Heart right ventricle (tissue), 16 donors: ENCODE results near the gene ACBD5. TPM values are rescaled to one million over a fixed set of nuclear protein-coding genes. Genes with fewer than 3 reads are reported as not detected.
A peak's percentile ranks its signal among the peaks of the same experiment; 100 is the strongest.
"Not testable (repeated sequence)": the region's sequence is repeated elsewhere in the genome, so short reads cannot be mapped to it uniquely, and the experiment has no call there.

Experiments used
- ATAC-seq, 8 donors: fragments of 200-7000 bp; cut with Tn5 transposase; one replicate each; pipeline ENCODE4 v1.9.1; 2020; ENCODE audit warnings: mild to moderate bottlenecking in 8 of 8, moderate library complexity in 8 of 8, moderate number of reproducible peaks in 1 of 8
- DNase-seq, 2 donors: peaks; one replicate each; pipeline ENCODE4 v3.0.0-alpha.2; 2020
- H3K27ac ChIP-seq, 10 donors: fragments of 200-600 bp; sonication (generic) in 2 of 10; one replicate each; pipeline versions ENCODE4 v1.5.0 to v1.8.0; 2020 to 2022; ENCODE audit warnings: mild to moderate bottlenecking in 3 of 10
- H3K27me3 ChIP-seq, 7 donors: fragments of 200-600 bp; one replicate each; pipeline ENCODE4 v1.8.0; 2021 to 2022; ENCODE audit warnings: mild to moderate bottlenecking in 2 of 7
- H3K36me3 ChIP-seq, 9 donors: fragments of 200-600 bp; sonication (generic) in 1 of 9; one replicate each; pipeline versions ENCODE4 v1.5.0 to v1.8.0; 2020 to 2022; ENCODE audit warnings: mild to moderate bottlenecking in 2 of 9
- H3K4me1 ChIP-seq, 9 donors: fragments of 200-600 bp; sonication (generic) in 1 of 9; one replicate each; pipeline versions ENCODE4 v1.5.0 to v1.8.0; 2020 to 2022; ENCODE audit warnings: mild to moderate bottlenecking in 4 of 9
- H3K4me3 ChIP-seq, 10 donors: fragments of 200-600 bp; sonication (generic) in 2 of 10; one replicate each; pipeline versions ENCODE4 v1.5.0 to v1.8.0; 2020 to 2022; ENCODE audit warnings: mild to moderate bottlenecking in 7 of 10, moderate library complexity in 2 of 10
- H3K9me3 ChIP-seq, 11 donors: fragments of 200-600 bp in 10 of 11; sonication (generic) in 2 of 11; one replicate each; pipeline versions ENCODE4 v1.5.0 to v1.8.0; 2013 to 2022; ENCODE audit warnings: mild to moderate bottlenecking in 2 of 11, control low read depth in 1 of 11, moderate library complexity in 1 of 11
- CTCF ChIP-seq, 9 donors: fragments of 200-600 bp; sonication (generic) in 2 of 9; IDR thresholded peaks; one replicate each; pipeline versions ENCODE4 v1.5.0 to v1.8.0; 2021 to 2022; ENCODE audit warnings: antibody characterized with exemption in 9 of 9, mild to moderate bottlenecking in 5 of 9, moderate library complexity in 1 of 9
- WGBS, 2 donors: extraction: QIAGEN DNeasy Blood & Tissue Kit; methylation state at CpG; one replicate each; pipeline ENCODE4 v1.1.7; 2013; ENCODE audit warnings: inconsistent platforms in 1 of 2; 5-methylcytosine and 5-hydroxymethylcytosine counted together
- intact Hi-C, 10 donors: fragments of 100-400 bp; cut with DNase I; formaldehyde crosslinking; loops; one replicate each; pipeline versions ENCODE4 v1.11.1 to v1.14.2; 2022
- polyA plus RNA-seq, 2 donors: library from polyadenylated mRNA; stranded (reverse); fragments of 200-250 nt; gene quantifications; one replicate each; pipeline ENCODE4 v1.2.3, GENCODE V29; 2013
- total RNA-seq, 10 donors: library from RNA; stranded (reverse); fragmentation: NEBNext Ultra II Directional in 3 of 10; extraction: Animal tissue kit (Norgen Biotek cat#: 25700) in 3 of 10; gene quantifications; one replicate each; pipeline versions ENCODE4 v1.2.1 to v1.2.4, GENCODE V29; 2021 to 2023
- donor health status: Arrhythmogenic right ventricular cardiomyopathy.
- donor health status: ischemic (EF 13 %, LVEDD 7.1; RV severe dilation, severe dysfunction).
- donor health status: healthy with polysubstance abuse.
- donor health status: DM: no; HTN: yes; CAD: no.
- donor health status: DM: no; HTN: no; CAD: no.
- donor health status: ischemic (EF 25% LVEDD 6.9; RV normal size, moderate dysfunction).
- donor health status: ischemic (EF 25% LVEDD 5.7; RV mildly dilated, moderate dysfunction).
- donor health status: healthy.
- donor health status: DM: yes; HTN: yes; CAD: no.
- donor health status: Ischemic cardiomyopathy.
- donor health status: ischemic (EF 35%, LVEDD 5.7; RV mildly dilated, moderate dysfunction).
- donor health status: nonischemic (EF 11% LVEDD 7.7; RV severe dilation, severe dysfunction).
- donor health status: DM: yes; HTN: yes; CAD: no.
- donor health status: PGD.
- donor health status: ischemic (EF 29% LVEDD 5.4; RV normal size, mild dysfunction).
- donor health status: nonischemic (EF 23%, LVEDD 6.1; RV moderate dilation, normal function).

Gene ACBD5
- total and polyA plus RNA-seq, 12 donors: 14.6 to 93.3 (median 72.7) TPM

DNA sequence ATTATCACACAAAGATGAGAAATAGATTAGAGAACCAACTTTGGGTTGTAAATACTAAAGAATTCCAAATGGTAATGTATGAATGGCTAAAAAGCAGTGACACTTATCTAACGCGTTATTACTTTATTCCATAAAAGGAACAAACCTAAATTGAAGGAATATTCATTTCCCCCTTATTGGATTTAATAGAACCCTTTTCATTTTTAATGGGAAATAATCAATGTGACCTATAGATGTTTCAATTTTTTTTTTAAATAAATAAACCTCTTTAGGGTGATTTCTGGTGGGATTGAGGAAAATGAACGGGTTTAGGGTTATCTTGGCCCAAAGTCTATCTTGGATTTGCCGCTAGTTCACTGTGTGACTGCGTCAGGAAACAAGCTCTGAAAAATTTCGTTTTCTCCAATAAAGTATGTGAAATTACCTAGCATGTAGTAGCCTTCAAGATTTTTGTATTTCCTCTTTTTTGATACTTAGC is 1.9 kb upstream of the ACBD5 start:
- WGBS, 2 donors: 1% methylated on average over 6 of the region's 6 CpGs
- no peaks in the 10 kb centered on the region for H3K27me3 ChIP-seq
- no peak for TF ChIP-seq CTCF (IDR thresholded peaks at IDR 0.05)
- no peaks in the 10 kb centered on the region for H3K36me3 ChIP-seq
- DNase-seq (no peak), ATAC-seq (no peak)
- H3K4me1 ChIP-seq: peaks cover 4 to 46% (median 37%) of the 10 kb centered on the region in 9 donors
- H3K4me3 ChIP-seq: peak overlapping the region; percentile 58 to 84 (median 76)
- intact Hi-C loops: loop anchor here in 6 of 10 donors (5.0 to 10.0 kb wide), 4 partner anchors 85 to 1292 kb away; partner anchors contain the start of genes YME1L1 (in 4 of the 6), MASTL (in 3 of the 6) and WAC (in 1 of the 6)
- H3K9me3 ChIP-seq: no peaks in the 10 kb centered on the region
- H3K27ac ChIP-seq: peak overlapping the region; percentile 92 to 99 (median 96)

- peaks cover 4 to 48% (median 40%) of the 10 kb centered on the region in 9 donors for H3K4me1 ChIP-seq
- peak overlapping the region; percentile 92 to 99 (median 96) for H3K27ac ChIP-seq
- ATAC-seq (peak; percentile 90 to 95 (median 92)), DNase-seq (peak; percentile 91 to 93)
- 1 to 2% methylated on average over 59 of the region's 59 CpGs for WGBS, 2 donors
- intact Hi-C loops: loop anchor here in 7 of 10 donors (2.0 to 10.0 kb wide), 5 partner anchors 85 to 1293 kb away; partner anchors contain the start of genes YME1L1 (in 6 of the 7), MASTL (in 5 of the 7) and WAC (in 1 of the 7)
- no peaks in the 10 kb centered on the region for H3K27me3 ChIP-seq
- H3K9me3 ChIP-seq: no peaks in the 10 kb centered on the region
- H3K36me3 ChIP-seq: no peaks in the 10 kb centered on the region
- TF ChIP-seq CTCF (IDR thresholded peaks at IDR 0.05): peak in 8 of 9 donors; percentile 5 to 52 (median 36)
- H3K4me3 ChIP-seq: peak overlapping the region; percentile 58 to 84 (median 76)
These were observed 1.3 kb upstream of the ACBD5 start for GRCh38 chr10:27241652-27242472.

GRCh38 chr10:27241010-27241651 is 534 bp upstream of the ACBD5 start:
- ATAC-seq (peak; percentile 0 to 31 (median 4)), DNase-seq (no peak)
- WGBS, 2 donors: 4 to 7% methylated on average over 33 of the region's 33 CpGs

GRCh38 chr10:27237531-27237930 is 3.1 kb downstream of the ACBD5 start:
- peaks cover 4 to 54% (median 43%) of the 10 kb centered on the region in 9 donors for H3K4me1 ChIP-seq
- WGBS, 2 donors: 64 to 70% methylated on average over 8 of the region's 8 CpGs
- H3K36me3 ChIP-seq: peaks cover 0 to 33% (median 0%) of the 10 kb centered on the region in 9 donors
- DNase-seq, H3K27me3 ChIP-seq, H3K9me3 ChIP-seq, intact Hi-C loops, ATAC-seq: not testable (repeated sequence)
- H3K27ac ChIP-seq: peak overlapping the region in 9 of 10 donors; percentile 6 to 70 (median 47)
- H3K4me3 ChIP-seq: peak overlapping the region in 2 of 10 donors; percentile 1 to 9

More at GRCh38 chr10:27241010-27241651, 534 bp upstream of the ACBD5 start:
- Histone ChIP-seq H3K27ac (peak overlapping the region; percentile 92 to 99 (median 96)), H3K36me3 (no peaks in the 10 kb centered on the region), H3K4me3 (peak overlapping the region; percentile 58 to 84 (median 76)), H3K4me1 (peaks cover 4 to 55% (median 46%) of the 10 kb centered on the region in 9 donors), H3K27me3 (no peaks in the 10 kb centered on the region), H3K9me3 (no peaks in the 10 kb centered on the region)
- TF ChIP-seq CTCF (IDR thresholded peaks at IDR 0.05): no peak
- intact Hi-C loops: loop anchor here in 7 of 10 donors (2.0 to 10.0 kb wide), 5 partner anchors 84 to 1294 kb away; partner anchors contain the start of genes YME1L1 (in 6 of the 7), MASTL (in 5 of the 7) and WAC (in 1 of the 7)

DNA sequence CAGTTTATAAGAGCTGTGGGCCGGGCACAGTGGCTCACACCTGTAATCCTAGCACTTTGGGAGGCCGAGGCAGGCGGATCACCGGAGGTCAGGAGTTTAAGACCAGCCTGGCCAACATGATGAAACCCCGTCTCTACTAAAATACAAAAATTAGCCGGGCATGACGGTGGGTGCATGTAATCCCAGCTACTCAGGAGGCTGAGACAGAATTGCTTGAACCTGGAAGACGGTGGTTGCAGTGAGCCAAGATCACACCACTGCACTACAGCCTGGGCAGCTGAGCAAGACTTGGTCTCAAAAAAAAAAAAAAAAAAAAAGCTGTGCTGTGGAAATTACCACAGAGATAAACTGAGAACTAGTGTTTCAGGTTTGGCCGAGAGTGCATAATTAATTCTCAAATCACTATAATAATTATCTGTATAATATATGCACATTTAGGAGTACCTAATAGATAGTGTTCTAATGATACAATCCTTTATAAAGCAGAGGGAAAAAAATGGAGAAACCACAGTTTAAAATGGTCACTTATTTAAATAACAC is 3.9 kb downstream of the ACBD5 start:
- Histone ChIP-seq H3K27ac (peak overlapping the region in 4 of 10 donors; percentile 45 to 70 (median 55)), H3K36me3 (peaks cover 0 to 42% (median 3%) of the 10 kb centered on the region in 9 donors), H3K4me1 (peaks cover 4 to 54% (median 43%) of the 10 kb centered on the region in 9 donors)
- DNase-seq, ATAC-seq, intact Hi-C loops, H3K4me3 ChIP-seq, H3K27me3 ChIP-seq, H3K9me3 ChIP-seq: not testable (repeated sequence)
- 58 to 68% methylated on average over 9 of the region's 9 CpGs for WGBS, 2 donors
